Activated CD8-positive, alpha-beta memory T cell treated with anti-CD3 and anti-CD28 coated beads for 48 hours (primary cell): Measurements from ENCODE around the gene RPL35.
"Not testable (repeated sequence)": the region's sequence is repeated elsewhere in the genome, so short reads cannot be mapped to it uniquely, and the experiment has no call there.

ENCODE experiments used
- DNase-seq, 3 experiments: peaks; one replicate each; pipeline ENCODE4 v3.0.0-alpha.2; 2020; ENCODE audit warnings: low read depth in 2 of 3, low spot score in 2 of 3

The RPL35 gene

GRCh38 chr9:124852829-124853531 lies 8.8 kb downstream of the RPL35 start, which contains the start of gene WDR38:
Gene WDR38, plus strand, starts transcription at chr9:124853460. Its CDS starts 72 bp downstream, at chr9:124853532.
- peak; percentile 67 to 82 (median 69) for DNase-seq

GRCh38 chr9:124852121-124852828 lies 9.5 kb downstream of the RPL35 start:
- DNase-seq, result no peak

GRCh38 chr9:124849801-124850200 lies 12.0 kb downstream of the RPL35 start:
- DNase-seq, result no peak

- DNase-seq, result no peak
Measured at GRCh38 chr9:124846969-124847368, 14.8 kb downstream of the RPL35 start.

GRCh38 chr9:124846467-124846866 lies 15.3 kb downstream of the RPL35 start:
- not testable (repeated sequence) for DNase-seq

GRCh38 chr9:124844291-124844690 lies 17.5 kb downstream of the RPL35 start:
- no peak for DNase-seq

- no peak for DNase-seq
Measured at GRCh38 chr9:124843456-124844034, 18.2 kb downstream of the RPL35 start.

GRCh38 chr9:124841075-124841821 lies 20.5 kb downstream of the RPL35 start:
- no peak for DNase-seq

GRCh38 chr9:124840300-124840833 lies 21.4 kb downstream of the RPL35 start:
- no peak for DNase-seq

GRCh38 chr9:124839612-124840299 lies 22.0 kb downstream of the RPL35 start:
- no peak for DNase-seq

- not testable (repeated sequence) for DNase-seq
Measured at GRCh38 chr9:124838567-124839275, 23.0 kb downstream of the RPL35 start.

- DNase-seq, result not testable (repeated sequence)
Measured at GRCh38 chr9:124838132-124838531, 23.6 kb downstream of the RPL35 start.

GRCh38 chr9:124835026-124835557 lies 26.7 kb downstream of the RPL35 start:
- DNase-seq, result no peak

- DNase-seq, result no peak
Measured at GRCh38 chr9:124834591-124834990, 27.2 kb downstream of the RPL35 start.

GRCh38 chr9:124831642-124832364 lies 30.0 kb downstream of the RPL35 start:
- no peak for DNase-seq

GRCh38 chr9:124830593-124830992 lies 31.2 kb downstream of the RPL35 start:
- DNase-seq, result no peak

- no peak for DNase-seq
Measured at GRCh38 chr9:124829334-124829669, 32.5 kb downstream of the RPL35 start.

GRCh38 chr9:124828489-124829333 lies 33.0 kb downstream of the RPL35 start:
- DNase-seq, result no peak
